ENCODE measurements around the gene PHKB.
"Not testable (repeated sequence)": the region's sequence is repeated elsewhere in the genome, so short reads cannot be mapped to it uniquely, and the experiment has no call there.

The PHKB gene

DNA sequence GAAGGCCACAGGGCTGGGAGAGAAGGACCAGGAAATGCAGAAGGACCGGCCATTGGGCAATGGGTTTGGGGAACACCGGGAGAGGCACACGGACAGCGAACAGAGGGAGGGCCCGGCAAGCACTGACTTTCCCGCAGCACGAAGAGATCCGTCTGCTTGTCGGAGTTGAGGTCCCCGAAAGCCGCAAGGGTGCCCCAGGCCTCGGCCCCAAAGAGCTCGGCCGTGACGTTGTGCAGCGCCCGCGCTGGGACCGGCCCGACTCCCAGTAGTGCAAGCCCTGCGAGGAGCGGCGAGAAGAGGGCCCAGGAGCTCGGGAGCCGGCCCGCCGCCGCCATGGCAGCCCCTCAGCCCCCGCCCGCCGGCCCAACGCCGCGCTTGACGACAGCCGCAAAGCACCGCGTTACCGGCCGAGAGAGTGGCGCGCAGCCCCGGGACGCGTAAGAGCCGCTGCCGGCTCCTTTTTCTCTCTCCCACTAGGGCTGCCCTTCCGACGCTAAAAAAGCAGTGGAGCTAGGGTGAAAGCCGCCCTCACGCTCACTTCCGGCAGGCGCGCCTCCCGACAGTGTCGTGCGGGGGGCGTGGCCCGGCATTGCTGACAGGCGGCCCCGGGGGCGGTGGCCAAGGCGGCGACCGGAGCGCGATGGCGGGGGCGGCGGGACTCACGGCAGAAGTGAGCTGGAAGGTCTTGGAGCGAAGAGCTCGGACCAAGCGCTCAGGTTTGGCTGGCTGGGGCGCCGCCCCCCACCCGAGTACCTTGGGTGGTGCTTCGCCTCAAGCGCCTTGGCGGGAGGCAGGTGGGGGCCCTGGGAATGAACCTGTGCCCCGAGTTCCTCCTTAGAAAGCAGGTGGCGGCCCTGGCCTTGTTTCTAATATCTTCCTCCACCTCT lies at the start of gene PHKB, which contains the start of gene ITFG1:
PHKB (plus strand) TSS at position 621 of the 887 bp plus-strand sequence; CDS start at position 641, 20 bp downstream.
ITFG1 (minus strand) TSS at position 353 of the 887 bp plus-strand sequence; CDS start at position 335, 18 bp downstream.
- peak; percentile 95 for DNase-seq

DNA sequence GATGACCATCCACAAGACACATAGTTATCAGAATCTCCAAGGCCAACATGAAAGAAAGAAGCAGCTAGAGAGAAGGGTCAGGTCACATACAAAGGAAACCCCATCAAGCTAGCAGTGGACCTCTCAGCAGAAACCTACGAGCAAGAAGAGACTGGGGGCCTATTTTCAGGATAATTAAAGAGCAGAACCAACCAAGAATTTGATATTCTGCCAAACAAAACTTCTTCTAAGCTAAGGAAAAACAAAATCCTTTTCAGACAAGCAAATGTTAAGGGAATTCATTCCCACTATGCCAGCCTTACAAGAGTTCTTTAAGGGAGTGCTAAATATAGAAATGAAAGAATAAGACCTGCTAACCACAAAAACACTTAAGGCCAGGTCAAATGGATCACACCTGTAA lies 48.1 kb upstream of the PHKB start:
- DNase-seq: no peak

DNA sequence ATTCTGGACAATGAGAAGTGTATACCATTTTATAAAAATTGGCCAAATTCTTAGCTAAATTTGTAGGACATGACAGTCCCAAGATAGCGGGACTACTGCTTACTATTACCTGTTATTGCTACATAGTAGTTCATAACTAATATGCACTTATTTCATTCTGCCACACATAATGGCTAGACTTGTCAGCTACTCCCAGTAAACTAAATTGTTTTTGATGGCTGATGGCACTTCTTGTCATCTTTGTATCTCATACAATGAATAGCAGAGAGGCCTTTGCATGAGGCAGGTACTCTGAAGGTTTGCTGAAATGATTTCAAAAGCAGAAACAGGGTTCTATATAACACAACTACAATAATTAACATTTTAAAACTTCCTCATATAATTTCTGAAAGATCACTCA lies 44.3 kb upstream of the PHKB start:
- DNase-seq: no peak

DNA sequence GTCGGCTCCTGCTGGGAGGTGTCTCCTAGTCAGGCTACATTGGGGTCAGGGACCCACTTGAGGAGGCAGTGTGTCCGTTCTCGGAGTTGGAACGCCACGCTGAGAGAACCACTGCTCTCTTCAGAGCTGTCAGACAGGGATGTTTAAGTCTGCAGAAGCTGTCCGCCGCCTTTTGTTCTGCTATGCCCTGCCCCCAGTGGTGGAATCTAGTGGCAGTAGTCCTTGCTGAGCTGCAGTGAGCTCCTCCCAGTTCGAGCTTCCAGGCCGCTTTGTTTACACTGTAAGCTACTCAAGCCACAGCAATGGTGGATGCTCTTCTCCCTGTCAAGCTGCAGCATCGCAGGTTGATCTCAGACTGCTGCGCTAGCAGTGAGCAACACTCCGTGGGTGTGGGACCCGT lies 36.3 kb upstream of the PHKB start:
- DNase-seq: no peak

DNA sequence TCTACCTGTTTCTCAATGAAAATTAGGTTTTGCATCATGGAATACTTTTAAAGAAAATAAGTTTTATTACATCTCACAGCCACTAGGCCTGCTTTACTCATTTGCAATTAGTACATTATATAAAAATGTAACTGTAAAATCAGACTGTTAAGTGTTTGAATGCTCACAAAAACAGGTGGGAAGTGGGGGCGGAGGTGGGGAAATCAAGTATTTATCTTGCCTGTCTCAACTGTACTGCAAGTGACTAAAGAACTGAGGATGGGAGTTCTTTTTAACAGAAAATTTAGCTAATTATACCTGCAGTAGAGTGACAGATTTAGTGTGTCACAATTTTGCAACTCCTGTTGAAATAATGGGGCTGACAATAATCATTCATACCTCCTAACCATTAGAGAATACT lies 34.3 kb upstream of the PHKB start:
- no peak for DNase-seq

DNA sequence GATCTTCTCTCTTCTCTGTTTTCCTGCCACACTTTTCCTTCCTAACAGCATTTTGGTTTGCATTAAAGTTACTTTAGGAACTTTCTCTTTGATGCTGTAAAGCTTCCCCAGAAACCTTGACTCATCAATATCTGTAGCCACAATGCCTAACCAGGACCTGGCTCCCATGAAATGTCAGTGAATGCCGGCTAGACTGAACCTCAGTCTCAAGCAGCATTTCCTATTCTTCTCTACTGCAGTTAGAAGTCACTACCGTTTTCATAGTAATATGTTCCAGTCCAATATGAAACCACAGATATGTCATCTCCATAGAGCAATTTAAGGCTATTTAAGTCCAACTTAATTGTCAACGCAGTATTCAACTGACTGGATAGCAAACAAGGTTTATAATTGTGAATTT lies 29.2 kb upstream of the PHKB start:
- no peak for DNase-seq

DNA sequence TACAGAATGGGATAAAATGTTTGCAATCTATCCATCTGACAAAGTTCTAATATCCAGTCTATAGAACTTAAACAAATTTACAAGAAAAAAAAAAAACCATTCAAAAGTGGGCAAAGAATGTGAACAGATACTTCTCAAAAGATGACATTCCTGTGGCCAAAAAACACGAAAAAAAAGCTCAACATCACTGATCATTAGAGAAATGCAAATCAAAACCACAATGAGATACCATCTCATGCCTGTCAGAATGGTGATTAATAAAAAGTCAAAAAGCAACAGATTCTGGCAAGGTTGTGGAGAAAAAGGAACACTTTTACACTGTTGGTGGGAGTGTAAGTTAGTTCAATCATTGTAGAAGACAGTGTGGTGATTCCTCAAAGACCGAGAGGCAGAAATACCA lies 26.9 kb upstream of the PHKB start:
- DNase-seq: not testable (repeated sequence)

DNA sequence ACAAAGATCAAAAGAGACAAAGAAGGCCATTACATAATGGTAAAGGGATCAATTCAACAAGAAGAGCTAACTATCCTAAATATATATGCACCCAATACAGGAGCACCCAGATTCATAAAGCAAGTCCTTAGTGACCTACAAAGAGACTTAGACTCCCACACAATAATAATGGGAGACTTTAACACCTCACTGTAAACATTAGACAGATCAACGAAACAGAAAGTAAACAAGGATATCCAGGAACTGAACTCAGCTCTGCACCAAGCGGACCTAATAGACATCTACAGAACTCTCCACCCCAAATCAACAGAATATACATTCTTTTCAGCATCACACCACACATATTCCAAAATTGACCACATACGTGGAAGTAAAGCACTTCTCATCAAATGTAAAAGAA lies 21.1 kb upstream of the PHKB start:
- not testable (repeated sequence) for DNase-seq

DNA sequence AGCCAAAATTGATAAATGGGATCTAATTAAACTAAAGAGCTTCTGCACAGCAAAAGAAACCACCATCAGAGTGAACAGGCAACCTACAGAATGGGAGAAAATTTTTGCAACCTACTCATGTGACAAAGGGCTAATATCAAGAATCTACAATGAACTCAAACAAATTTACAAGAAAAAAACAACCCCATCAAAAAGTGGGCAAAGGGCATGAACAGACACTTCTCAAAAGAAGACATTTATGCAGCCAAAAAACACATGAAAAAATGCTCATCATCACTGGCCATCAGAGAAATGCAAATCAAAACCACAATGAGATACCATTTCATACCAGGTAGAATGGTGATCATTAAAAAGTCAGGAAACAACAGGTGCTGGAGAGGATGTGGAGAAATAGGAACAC lies 18.2 kb upstream of the PHKB start:
- not testable (repeated sequence) for DNase-seq

DNA sequence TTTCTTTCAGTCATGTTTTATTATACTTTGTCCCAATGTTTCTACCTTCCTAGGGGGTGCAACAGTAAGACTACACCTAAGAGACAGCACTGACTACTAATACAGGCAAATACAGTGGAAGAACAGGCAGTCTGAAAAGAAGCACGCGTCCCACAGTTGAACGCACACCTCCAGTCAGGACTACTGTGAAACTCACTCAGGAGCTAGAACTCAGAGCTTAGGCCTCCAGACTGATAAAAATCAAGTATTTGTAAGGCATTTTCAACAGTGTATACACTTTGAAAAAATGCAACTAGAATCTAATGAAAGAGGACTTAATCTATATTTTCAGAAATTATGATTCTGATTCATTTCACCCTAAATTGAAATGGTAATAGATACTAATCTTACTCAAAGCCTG lies 14.7 kb upstream of the PHKB start:
- no peak for DNase-seq

DNA sequence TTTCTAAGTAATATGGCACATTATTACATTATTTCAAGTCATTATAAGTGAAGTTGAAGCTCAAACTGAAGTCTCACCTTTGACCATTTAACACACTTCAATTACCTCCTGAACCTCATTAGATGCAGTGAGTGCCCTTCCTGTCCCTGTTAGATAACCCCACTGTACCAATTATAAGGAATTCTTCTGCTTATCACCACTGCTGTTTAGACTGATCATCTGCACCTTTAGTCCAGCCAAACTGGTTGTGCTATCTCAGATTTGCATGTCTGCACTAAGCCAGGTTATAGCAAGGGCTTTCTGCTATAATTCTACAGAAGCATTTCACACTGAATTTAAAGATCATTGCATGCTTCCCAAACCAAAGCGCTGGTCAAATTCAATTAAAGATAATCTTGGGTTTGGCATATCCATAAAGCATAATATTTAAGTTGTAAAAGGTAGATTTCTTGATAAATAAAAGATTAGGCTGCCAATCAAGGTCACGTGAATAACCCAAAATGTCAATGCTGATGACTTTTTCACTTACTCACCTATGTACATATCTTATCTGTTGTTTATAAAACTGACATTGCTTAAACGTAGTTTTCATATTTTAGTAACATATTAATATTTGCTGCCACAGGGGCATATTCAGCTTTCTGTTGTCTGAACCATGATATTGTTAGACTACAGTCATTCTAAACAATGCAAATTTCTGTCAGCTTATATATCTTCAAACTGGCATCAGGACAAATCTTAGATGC lies 12.1 kb upstream of the PHKB start:
- DNase-seq: no peak

DNA sequence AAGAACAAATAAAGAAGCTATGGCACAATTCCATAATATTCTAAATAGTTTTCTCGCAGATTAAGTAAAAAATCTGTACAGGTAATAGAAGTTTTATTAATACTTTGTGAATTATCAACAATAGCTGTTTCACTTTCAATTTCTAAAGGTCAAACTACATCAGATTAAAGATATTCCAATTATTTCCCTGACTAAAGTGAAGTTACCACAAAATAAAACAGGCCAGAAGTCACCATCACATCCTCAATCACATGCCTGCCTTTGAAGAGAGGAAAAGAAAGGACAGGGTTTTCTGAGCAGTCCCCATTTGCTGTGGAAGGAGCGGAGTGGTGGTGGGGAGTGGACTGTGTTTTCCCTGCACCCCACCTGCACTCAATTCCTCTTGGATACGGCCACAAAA lies 11.3 kb upstream of the PHKB start:
- no peak for DNase-seq

DNA sequence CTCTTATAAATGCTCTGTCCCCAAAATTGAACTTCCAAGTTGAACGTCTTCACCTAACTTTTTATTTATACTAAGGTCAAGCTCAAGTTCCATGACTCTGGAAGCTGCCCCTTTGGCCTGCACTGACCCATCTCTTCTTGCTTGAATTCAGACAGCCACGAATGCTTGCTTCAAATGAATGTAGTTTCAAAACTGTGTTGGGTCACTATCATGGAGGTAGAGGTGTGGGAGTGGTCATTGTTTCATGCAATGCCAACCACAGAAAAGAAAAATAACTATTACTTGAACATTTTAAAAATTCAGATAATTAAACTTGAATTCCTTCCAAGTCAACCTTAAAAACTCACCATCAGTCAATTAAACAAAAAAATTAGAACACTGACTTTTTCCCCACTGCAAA lies 2.8 kb upstream of the PHKB start:
- no peak for DNase-seq

DNA sequence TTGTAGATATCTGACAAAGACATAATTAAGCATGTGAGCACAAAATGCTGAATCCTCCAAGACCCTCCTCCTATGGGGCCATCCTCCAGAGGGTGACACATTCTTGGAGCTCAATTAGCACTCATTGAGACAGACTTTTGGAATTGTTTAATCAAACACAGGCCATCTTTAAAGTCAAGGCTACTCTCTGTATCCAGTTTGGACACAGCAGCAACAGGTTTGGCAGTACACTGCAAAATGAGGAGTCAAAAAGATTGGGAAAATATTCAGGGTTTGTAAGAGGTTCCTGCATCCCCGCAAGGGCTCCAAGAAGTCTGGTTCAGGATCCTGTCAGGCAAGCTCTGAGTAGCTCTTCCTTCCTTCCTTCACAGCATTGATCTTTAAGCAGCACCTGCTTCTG lies 1.5 kb upstream of the PHKB start:
- DNase-seq: no peak

DNA sequence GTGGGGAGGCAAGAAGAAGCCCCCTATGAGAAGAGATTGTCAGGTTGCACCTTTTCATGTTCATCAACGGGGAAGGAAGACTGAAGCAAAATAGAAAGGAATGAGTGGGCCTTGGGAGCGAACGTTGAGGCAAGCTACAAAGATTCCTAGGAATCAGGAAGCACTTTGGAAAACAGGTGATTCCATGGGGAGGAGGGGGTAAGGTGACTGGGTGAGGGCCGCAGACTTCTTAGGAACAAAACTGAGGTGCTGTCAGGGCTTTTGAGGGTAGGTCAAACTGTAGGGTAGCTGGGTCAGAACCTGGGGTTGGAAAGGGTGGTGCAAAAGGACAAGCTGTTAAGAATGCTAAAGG lies 796 bp upstream of the PHKB start:
- DNase-seq: no peak

DNA sequence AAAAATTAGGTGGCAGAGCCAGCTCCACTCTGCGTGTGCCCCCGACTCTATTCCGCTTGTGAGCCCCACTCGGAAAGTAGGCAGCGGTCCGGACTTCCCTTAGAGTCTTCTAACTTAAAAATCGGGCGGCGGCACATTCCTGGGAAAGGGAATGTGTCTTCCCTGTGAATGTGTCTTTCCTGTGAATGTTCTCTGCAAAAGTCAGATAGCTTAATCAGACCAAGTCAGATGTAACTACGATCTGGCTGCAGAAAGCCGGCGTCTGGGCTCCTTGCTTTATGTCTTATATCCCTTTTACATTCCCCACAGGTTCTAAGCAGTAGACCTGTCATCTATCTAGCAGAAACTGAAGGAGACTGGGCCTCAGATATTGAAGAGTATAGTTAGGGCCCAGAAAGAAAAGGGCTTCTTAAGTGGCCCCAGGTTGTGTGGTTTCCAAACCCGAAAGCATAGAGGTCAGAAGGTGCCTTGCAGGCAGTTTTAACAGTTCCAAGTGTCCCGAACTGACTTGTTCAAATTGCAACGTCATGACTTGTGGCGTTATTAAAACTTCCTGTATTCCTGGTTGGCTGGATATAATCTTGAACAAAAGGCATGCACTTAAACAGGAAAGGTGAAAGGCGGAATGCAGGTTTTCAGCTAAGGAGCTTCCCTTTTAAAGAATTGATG lies 601 bp downstream of the PHKB start:
- no peak for DNase-seq

DNA sequence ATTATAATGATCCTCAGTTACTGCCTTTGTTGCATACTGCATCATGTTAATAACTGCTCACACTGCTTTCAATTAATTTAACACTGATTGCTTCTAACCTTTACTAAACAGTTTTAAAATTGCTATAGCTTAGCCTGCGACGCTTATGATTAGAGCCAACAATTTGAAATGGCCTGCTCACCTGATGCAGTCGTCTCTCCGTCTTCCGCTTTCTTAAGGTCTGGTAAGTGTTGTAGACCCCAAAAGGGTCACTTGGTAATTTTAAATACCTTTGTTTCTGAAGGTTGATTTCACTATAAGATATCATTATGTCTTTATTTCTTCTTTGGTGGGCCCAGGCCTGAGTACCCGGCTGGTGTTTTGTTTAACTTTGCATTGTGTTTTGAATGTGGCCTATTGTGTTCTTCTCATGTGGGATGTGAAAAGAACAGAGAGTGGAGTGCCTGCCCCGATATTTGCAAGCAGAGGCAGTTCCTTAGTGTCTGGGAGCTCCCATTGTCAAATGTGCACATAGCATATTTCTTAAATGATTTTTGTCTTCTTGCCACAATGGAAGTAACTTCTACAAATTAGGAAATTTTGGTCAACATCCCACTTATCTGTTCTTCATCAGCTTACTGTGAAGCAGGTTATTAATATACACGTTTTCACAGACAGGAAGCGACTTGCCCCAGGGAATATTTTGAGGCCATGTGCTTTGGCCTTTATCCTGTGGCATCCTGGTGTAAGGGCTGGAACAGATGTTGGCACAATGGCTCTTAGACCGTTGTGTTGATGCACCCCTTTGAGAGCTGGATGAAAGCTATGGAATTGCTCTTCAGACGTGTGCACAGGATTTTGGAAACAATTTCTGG lies 2.9 kb downstream of the PHKB start:
- DNase-seq: no peak

DNA sequence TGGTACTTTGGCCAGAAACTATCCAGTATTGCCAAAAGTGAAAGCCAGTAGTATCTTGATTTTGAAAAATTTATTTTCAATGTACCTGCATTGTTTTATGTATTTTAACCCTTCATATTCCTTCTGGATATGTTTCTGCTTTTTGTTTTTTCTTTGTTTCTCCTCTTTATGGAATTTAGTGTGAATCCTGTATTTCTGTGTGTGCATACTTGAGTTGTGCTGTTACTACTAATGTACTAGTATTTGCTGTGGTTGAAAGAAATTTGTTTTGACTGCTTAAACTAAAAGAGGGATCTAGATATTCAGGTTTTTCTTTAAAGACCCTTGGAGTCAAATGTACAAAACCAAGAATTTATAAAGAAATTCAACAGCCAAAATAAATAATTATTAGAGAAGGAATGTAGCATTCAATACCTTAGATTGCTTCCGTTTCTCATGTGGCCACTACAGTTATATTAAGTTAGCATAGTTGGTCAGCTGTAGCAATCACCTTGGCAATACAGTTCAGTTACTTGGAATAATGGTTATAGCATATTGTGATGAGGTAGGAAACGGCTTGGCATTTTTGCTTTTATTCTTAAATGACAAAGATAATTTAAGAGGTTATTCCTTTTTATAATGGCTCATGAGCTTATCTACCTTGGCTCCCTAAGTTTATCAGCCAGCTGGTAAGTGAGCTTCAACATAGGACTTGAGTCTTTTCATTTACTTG lies 4.9 kb downstream of the PHKB start:
- DNase-seq: no peak

DNA sequence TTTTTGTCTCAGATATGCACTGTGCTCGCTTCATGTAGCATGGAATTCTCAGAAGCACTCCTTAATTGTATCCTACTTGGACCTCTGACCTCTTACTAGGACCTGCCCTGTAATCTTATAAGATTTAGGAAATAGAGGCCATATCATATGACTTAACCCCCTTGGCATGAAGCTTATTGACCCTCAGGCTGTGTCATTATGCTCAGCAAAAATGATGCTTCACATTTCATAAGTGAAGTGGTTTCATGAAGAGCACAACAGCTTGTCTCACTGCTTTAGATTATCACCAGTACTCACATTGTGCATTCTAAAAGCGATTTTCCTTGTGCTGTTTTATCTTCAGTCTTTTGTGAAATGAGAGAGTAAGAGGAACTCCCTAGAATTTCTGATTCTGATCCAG lies 6.4 kb downstream of the PHKB start:
- no peak for DNase-seq

DNA sequence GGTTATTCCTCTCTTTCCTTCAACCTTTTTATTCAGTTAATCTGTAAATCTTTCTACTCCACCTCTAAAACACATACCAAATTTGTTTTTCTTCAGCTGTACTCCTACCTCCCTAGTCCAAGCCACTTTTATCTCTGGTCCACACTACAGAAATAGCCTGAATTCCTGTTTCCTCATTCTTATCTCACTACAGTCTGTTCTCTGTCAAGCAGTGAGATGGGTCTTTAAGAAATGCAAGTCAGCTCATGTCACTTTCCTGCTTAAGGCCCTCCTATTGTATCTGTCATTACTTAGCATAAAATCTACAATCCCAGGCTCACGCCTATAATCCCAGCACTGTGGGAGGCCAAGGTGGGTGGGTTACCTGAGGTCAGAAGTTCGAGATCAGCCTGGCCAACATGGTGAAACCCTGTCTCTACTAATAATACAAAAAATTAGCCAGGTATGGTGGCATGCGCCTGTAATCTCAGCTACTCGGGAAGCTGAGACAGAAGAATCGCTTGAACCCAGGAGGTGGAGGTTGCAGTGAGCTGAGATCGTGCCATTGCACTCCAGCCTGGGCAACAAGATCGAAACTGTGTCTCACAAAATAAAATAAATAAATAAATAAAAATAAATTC lies 7.0 kb downstream of the PHKB start:
- DNase-seq: not testable (repeated sequence)

DNA sequence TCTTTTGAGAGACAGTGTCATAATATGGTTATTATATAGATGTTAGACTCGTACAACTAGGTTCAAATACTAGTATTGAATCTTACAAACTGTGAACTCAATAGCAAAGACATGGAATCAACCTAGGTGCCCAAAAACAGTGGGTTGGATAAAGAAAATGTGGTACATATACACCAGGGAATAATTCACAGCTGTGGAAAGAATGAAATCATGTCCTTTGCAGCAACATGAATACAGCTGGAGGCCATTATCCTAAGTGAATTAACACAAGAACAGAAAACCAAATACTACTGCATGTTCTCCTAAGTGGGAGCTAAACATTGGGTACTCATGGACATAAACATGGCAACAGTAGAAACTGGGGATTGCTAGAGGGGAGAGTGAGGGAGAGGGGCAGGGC lies 8.1 kb downstream of the PHKB start:
- DNase-seq: no peak

DNA sequence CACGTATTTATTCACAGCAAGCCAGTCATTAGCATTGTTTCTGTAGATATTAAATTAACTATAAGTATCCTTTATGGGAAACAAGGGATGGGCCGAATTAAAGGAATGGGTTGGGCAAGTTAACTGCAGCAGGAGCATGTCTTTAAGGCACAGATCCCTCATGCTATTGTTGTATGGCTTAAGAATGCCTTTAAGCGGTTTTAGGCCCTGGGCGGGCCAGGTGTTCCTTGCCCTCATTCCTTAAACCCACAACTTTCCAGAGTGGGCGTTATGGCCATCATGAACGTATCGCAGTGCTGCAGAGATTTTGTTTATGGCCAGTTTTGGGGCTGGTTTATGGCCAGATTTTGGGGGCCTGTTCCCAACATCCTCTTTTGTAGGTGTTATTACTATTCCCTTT lies 9.1 kb downstream of the PHKB start:
- no peak for DNase-seq

Data from CD4-positive, alpha-beta T cell treated with Interleukin-6 for 4 hours (primary cell).